Loucy (cell line): Measurements from ENCODE around the gene HMGXB3.

ENCODE experiments used
- CTCF ChIP-seq: fragments of 200-600 bp; sonication (generic); conservative IDR thresholded peaks from 2 replicates; pipeline ENCODE4 v1.5.1; 2014; ENCODE audit warnings: mild to moderate bottlenecking, antibody characterized with exemption, low read length
- EZH2phosphoT487 ChIP-seq: fragments of 200-600 bp; IDR thresholded peaks from 2 replicates; pipeline ENCODE4 v1.6.1; 2018; ENCODE audit warnings: antibody characterized with exemption, mild to moderate bottlenecking, moderate library complexity, borderline replicate concordance

GRCh38 chr5:150009671-150010387, 9.3 kb downstream of the HMGXB3 start:
- TF ChIP-seq CTCF, result no peak
- no peak for TF ChIP-seq EZH2phosphoT487
